Measurements from ENCODE around the gene NFIX. TPM values are rescaled to one million over a fixed set of nuclear protein-coding genes. Genes with fewer than 3 reads are reported as not detected.

NFIX gene
- total RNA-seq, 4 donors from 2014 or later, result 56.0 to 154 (median 79.4) TPM

DNA sequence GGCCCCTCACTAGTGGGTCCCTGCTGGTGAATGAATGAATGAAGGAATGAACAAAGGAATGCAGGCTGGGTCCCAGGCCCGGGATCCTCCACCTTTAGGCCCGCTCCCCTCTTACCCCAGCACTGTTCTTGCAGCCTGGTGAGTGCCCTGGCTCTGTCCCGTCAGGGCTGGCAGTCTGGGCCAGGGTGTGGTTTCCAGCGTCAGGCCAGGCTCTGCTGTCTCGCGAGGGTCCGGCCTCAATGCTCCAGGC lies 107.1 kb downstream of the NFIX start:
- no CpG with 5 or more reads among the region's 7 CpGs for WGBS
- H3K4me3 ChIP-seq, result peak overlapping the region; percentile 43 to 57 (median 52)
- peaks cover 57 to 77% (median 73%) of the 10 kb centered on the region in 4 donors for H3K4me1 ChIP-seq
- H3K36me3 ChIP-seq, result peaks cover 0 to 14% (median 4%) of the 10 kb centered on the region in 4 donors
- no peak for TF ChIP-seq EP300 (IDR thresholded peaks at IDR 0.05)
- TF ChIP-seq POLR2A (IDR thresholded peaks at IDR 0.05; ENCODE audit: low read depth), result no peak
- no peaks in the 10 kb centered on the region for H3K9me3 ChIP-seq
- intact Hi-C loops (cut with DNase I), result no loop called here
- no peak for DNase-seq (ENCODE audit: extremely low spot score)
- H3K27me3 ChIP-seq, result peaks cover 0 to 7% (median 0%) of the 10 kb centered on the region in 4 donors
- H3K27ac ChIP-seq (replicated peaks in 1 of 4), result peak overlapping the region; percentile 70 to 90 (median 75)

DNA sequence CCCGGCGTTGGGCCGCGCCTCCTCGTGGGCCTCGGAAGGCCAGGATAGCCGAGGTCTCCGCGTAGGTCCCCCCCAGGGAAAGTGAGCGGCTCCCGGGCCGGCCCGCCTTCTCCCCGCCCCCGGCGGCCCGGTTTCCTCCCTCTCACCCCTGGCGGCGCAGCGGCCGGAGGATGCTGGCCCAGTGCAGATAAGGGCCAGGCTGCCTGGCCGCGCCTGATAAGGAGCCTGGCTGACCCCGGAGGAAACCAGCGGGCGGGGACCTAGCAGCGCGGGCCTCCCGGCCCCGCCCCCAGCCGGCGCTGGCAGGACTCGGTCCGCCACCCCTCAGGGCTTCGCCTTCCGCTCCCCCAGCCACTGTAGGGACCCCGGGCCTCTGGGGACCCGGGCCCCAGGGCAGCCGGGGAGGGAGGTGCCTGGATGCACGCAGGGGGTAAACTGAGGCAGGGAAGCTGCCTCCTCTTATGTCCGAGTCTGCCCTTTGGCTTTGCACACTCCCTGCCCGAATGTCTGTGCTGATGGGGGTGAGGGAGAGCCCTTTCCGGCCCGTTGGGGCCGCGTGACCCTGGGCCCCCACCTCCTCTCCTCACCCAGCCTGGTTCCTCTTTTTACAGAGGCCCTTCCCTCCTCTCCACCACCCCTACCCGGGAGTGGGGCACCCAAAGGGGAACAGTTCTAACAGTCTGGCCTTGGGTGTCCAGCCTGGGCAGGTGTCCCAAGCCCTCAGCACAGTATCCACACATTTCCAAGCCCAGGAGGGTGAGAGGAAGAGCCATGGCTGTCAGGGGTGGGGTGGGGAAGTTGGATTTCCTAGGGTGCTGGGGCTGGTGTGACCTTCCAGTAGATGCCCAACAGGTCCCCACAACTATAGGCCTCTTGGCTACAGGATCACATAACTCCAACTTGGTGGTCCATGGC lies 107.6 kb downstream of the NFIX start, which contains the start of gene LYL1:
TSS of gene LYL1 (minus strand) at position 193 of the 915 bp plus-strand sequence. CDS start 1,687 bp downstream, outside the sequence.
- DNase-seq (ENCODE audit: extremely low spot score), result no peak
- WGBS, result 21% methylated on average over 7 of the region's 47 CpGs
- Histone ChIP-seq H3K27ac (replicated peaks in 1 of 4) (peak within 1 kb of the TSS; percentile 70 to 90 (median 75)), H3K36me3 (peaks cover 0 to 20% (median 6%) of the 10 kb centered on the region in 4 donors), H3K4me3 (peak within 1 kb of the TSS; percentile 43 to 57 (median 52)), H3K9me3 (no peaks in the 10 kb centered on the region), H3K27me3 (peaks cover 0 to 1% (median 0%) of the 10 kb centered on the region in 4 donors), H3K4me1 (peaks cover 51 to 71% (median 68%) of the 10 kb centered on the region in 4 donors)
- no peak for TF ChIP-seq POLR2A (IDR thresholded peaks at IDR 0.05; ENCODE audit: low read depth)
- peak; percentile 72 to 77 for TF ChIP-seq POLR2AphosphoS5 (IDR thresholded peaks at IDR 0.05)
- intact Hi-C loops (cut with DNase I), result no loop called here

DNA sequence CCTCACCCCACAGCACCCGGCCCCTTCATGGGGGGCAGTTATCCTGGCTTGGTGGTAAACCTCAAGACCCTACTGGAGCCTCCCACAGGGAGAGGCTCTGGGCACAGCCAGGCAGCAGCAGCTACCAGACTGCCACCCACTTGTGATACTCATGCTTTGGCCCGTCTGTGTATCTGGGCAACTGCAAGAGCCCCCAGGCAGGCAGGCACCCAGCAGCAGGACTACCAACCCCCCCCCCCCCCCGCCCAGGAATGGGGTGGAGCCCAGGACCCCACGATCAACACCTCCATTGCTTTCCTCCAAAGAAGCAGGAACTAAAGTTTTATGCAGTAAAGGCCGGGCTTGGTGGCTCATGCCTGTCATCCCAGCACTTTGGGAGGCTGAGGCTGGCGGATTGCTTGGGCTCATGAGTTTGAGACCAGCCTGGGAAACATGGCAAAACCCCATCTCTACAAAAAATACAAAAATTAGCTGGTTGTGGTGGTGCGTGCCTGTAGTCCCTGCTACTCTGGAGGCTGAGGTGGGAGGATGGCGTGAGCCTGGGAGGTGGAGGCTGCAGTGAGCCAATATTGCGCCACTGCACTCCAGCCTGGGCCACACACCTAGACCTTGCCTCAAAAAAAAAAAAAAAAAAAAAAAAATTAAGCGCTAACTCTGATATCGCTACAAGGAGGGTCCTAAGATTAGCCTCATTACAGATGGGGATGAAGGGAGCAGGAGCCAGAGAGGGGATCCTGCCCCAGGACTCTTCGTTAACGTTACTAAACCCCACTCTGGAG lies 108.5 kb downstream of the NFIX start:
- Histone ChIP-seq H3K27ac (replicated peaks in 1 of 4) (peak overlapping the region; percentile 70 to 90 (median 75)), H3K27me3 (no peaks in the 10 kb centered on the region), H3K9me3 (no peaks in the 10 kb centered on the region), H3K4me3 (peak overlapping the region in 3 of 4 donors; percentile 29 to 49 (median 33)), H3K4me1 (peaks cover 42 to 63% (median 59%) of the 10 kb centered on the region in 4 donors), H3K36me3 (peaks cover 0 to 27% (median 10%) of the 10 kb centered on the region in 4 donors)
- no peak for DNase-seq (ENCODE audit: extremely low spot score)
- TF ChIP-seq, protein P1, sequence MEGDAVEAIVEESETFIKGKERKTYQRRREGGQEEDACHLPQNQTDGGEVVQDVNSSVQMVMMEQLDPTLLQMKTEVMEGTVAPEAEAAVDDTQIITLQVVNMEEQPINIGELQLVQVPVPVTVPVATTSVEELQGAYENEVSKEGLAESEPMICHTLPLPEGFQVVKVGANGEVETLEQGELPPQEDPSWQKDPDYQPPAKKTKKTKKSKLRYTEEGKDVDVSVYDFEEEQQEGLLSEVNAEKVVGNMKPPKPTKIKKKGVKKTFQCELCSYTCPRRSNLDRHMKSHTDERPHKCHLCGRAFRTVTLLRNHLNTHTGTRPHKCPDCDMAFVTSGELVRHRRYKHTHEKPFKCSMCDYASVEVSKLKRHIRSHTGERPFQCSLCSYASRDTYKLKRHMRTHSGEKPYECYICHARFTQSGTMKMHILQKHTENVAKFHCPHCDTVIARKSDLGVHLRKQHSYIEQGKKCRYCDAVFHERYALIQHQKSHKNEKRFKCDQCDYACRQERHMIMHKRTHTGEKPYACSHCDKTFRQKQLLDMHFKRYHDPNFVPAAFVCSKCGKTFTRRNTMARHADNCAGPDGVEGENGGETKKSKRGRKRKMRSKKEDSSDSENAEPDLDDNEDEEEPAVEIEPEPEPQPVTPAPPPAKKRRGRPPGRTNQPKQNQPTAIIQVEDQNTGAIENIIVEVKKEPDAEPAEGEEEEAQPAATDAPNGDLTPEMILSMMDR (IDR thresholded peaks at IDR 0.05), result no peak
- no peak for TF ChIP-seq EP300 (IDR thresholded peaks at IDR 0.05)
- TF ChIP-seq POLR2AphosphoS5 (IDR thresholded peaks at IDR 0.05), result no peak
- TF ChIP-seq POLR2A (IDR thresholded peaks at IDR 0.05; ENCODE audit: low read depth), result no peak
- WGBS, result 76% methylated on average over 7 of the region's 13 CpGs
- intact Hi-C loops (cut with DNase I), result no loop called here

DNA sequence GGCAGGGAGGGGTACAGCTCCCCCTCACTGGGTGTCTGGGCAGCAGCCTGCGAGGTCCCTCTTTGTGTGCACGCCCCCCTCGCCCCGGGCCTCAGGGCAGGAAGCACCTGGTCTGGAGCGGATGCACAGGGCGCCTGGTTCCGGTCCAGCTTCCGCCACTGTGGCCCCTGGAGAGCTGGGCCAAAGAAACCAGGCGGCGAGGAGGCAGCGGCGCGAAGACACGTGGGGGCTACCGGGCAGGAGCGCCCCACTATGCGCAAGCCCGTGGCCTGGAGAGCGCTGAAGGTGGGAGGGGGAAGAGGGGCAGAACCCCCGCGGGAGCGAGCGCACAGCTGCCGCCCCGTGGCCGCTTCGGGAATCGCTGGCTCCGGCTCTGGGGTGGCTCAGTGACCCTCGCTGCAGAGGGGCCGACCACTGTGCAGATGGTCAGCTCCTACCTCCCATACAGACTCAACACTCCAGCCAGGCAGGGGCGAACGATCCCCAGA lies 109.1 kb downstream of the NFIX start:
- no peak for DNase-seq (ENCODE audit: extremely low spot score)

More for the DNA sequence above, 109.1 kb downstream of the NFIX start:
- H3K9me3 ChIP-seq, result no peaks in the 10 kb centered on the region
- WGBS, result 21% methylated on average over 12 of the region's 33 CpGs
- peaks cover 39 to 56% (median 53%) of the 10 kb centered on the region in 4 donors for H3K4me1 ChIP-seq
- intact Hi-C loops (cut with DNase I), result no loop called here
- peak overlapping the region; percentile 28 to 70 (median 64) for H3K27ac ChIP-seq (replicated peaks in 1 of 4)
- H3K27me3 ChIP-seq, result no peaks in the 10 kb centered on the region
- peak overlapping the region; percentile 29 to 49 (median 31) for H3K4me3 ChIP-seq
- TF ChIP-seq POLR2A (IDR thresholded peaks at IDR 0.05; ENCODE audit: low read depth), result no peak
- TF ChIP-seq POLR2AphosphoS5 (IDR thresholded peaks at IDR 0.05), result peak; percentile 72 to 78
- no peak for TF ChIP-seq EP300 (IDR thresholded peaks at IDR 0.05)
- TF ChIP-seq, protein P1 (IDR thresholded peaks at IDR 0.05), result peak; percentile 68 to 92 (median 72)
- peaks cover 0 to 33% (median 15%) of the 10 kb centered on the region in 4 donors for H3K36me3 ChIP-seq
